Daoy (cell line): ENCODE data around the gene PPP2R2B. TPM values are rescaled to one million over a fixed set of nuclear protein-coding genes. Genes with fewer than 3 reads are reported as not detected.

ENCODE experiments used
- DNase-seq: peaks from one replicate; pipeline ENCODE4 v3.0.0-alpha.2; 2015; ENCODE audit warnings: low read depth
- total RNA-seq: library from RNA; depleted of rRNA; stranded (reverse); fragments of >200 nt; shearing (Covaris generic); gene quantifications from 2 replicates; pipeline ENCODE4 v1.2.3, GENCODE V29; 2014

The PPP2R2B gene
- total RNA-seq, 1 experiment from 2014 or later = 5.0 TPM

GRCh38 chr5:146781157-146781556 lies 97.4 kb downstream of the PPP2R2B start:
- no peak for DNase-seq

- DNase-seq = no peak
Observed at GRCh38 chr5:146779211-146779869, 99.2 kb downstream of the PPP2R2B start.

- DNase-seq = no peak
Observed at GRCh38 chr5:146778795-146779194, 99.8 kb downstream of the PPP2R2B start.

GRCh38 chr5:146778261-146778660 lies 100.3 kb downstream of the PPP2R2B start:
- no peak for DNase-seq

- no peak for DNase-seq
Observed at GRCh38 chr5:146772881-146773466, 105.6 kb downstream of the PPP2R2B start.

- DNase-seq = no peak
Observed at GRCh38 chr5:146770980-146771379, 107.6 kb downstream of the PPP2R2B start.

- no peak for DNase-seq
Observed at GRCh38 chr5:146770546-146770945, 108.0 kb downstream of the PPP2R2B start.

- DNase-seq = no peak
Observed at GRCh38 chr5:146767534-146767933, 111.0 kb downstream of the PPP2R2B start.

GRCh38 chr5:146766013-146766412 lies 112.5 kb downstream of the PPP2R2B start:
- DNase-seq = no peak

- DNase-seq = no peak
Observed at GRCh38 chr5:146765089-146765832, 113.3 kb downstream of the PPP2R2B start.

GRCh38 chr5:146762830-146763229 lies 115.7 kb downstream of the PPP2R2B start:
- no peak for DNase-seq

GRCh38 chr5:146761811-146762210 lies 116.7 kb downstream of the PPP2R2B start:
- no peak for DNase-seq

GRCh38 chr5:146758938-146759337 lies 119.6 kb downstream of the PPP2R2B start:
- DNase-seq = no peak

GRCh38 chr5:146758076-146758475 lies 120.5 kb downstream of the PPP2R2B start:
- no peak for DNase-seq

- no peak for DNase-seq
Observed at GRCh38 chr5:146756546-146756945, 122.0 kb downstream of the PPP2R2B start.

GRCh38 chr5:146755793-146756192 lies 122.8 kb downstream of the PPP2R2B start:
- no peak for DNase-seq

- DNase-seq = no peak
Observed at GRCh38 chr5:146754621-146755020, 123.9 kb downstream of the PPP2R2B start.

- DNase-seq = no peak
Observed at GRCh38 chr5:146753641-146754040, 124.9 kb downstream of the PPP2R2B start.

GRCh38 chr5:146751781-146752401 lies 126.7 kb downstream of the PPP2R2B start:
- no peak for DNase-seq

- DNase-seq = peak; percentile 18
Observed at GRCh38 chr5:146751054-146751453, 127.5 kb downstream of the PPP2R2B start.

- no peak for DNase-seq
Observed at GRCh38 chr5:146748533-146748932, 130.0 kb downstream of the PPP2R2B start.

- no peak for DNase-seq
Observed at GRCh38 chr5:146745931-146746577, 132.5 kb downstream of the PPP2R2B start.
